Measurements from ENCODE around the gene ATP2C1. TPM values are rescaled to one million over a fixed set of nuclear protein-coding genes. Genes with fewer than 3 reads are reported as not detected.

ATP2C1 gene
- total RNA-seq, 2 donors from 2014 or later: 66.9 to 67.7 TPM

GRCh38 chr3:130895690-130896488 is 2.0 kb downstream of the ATP2C1 start:
- intact Hi-C loops (cut with DNase I): no loop called here
- Histone ChIP-seq H3K36me3 (peaks cover 5% of the 10 kb centered on the region), H3K4me3 (no peak overlapping the region), H3K27ac (no peak overlapping the region), H3K9me3 (no peaks in the 10 kb centered on the region), H3K9ac (ENCODE audit: low read depth in 2 of 2, low read length in 2 of 2) (no peak overlapping the region), H3K27me3 (no peaks in the 10 kb centered on the region), H3K4me1 (no peaks in the 10 kb centered on the region)
- no peak for TF ChIP-seq CTCF (IDR thresholded peaks at IDR 0.05)
- DNase-seq: no peak

- H3K4me1 ChIP-seq: no peaks in the 10 kb centered on the region
- no peak overlapping the region for H3K4me3 ChIP-seq
- intact Hi-C loops (cut with DNase I): no loop called here
- no peak overlapping the region for H3K27ac ChIP-seq
- no peaks in the 10 kb centered on the region for H3K36me3 ChIP-seq
- no peaks in the 10 kb centered on the region for H3K9me3 ChIP-seq
- H3K27me3 ChIP-seq: no peaks in the 10 kb centered on the region
- TF ChIP-seq CTCF (IDR thresholded peaks at IDR 0.05): no peak
- no peak overlapping the region for H3K9ac ChIP-seq (ENCODE audit: low read depth in 2 of 2, low read length in 2 of 2)
- DNase-seq: no peak
Measured at GRCh38 chr3:130897316-130897715, 3.4 kb downstream of the ATP2C1 start.

GRCh38 chr3:130900959-130901358 is 7.1 kb downstream of the ATP2C1 start:
- Histone ChIP-seq H3K4me1 (no peaks in the 10 kb centered on the region), H3K36me3 (no peaks in the 10 kb centered on the region), H3K9ac (ENCODE audit: low read depth in 2 of 2, low read length in 2 of 2) (no peak overlapping the region), H3K27ac (no peak overlapping the region), H3K4me3 (no peak overlapping the region), H3K27me3 (no peaks in the 10 kb centered on the region), H3K9me3 (no peaks in the 10 kb centered on the region)
- intact Hi-C loops (cut with DNase I): no loop called here
- no peak for TF ChIP-seq CTCF (IDR thresholded peaks at IDR 0.05)
- no peak for DNase-seq

GRCh38 chr3:130901463-130902204 is 7.8 kb downstream of the ATP2C1 start:
- DNase-seq: no peak
- no peaks in the 10 kb centered on the region for H3K36me3 ChIP-seq
- intact Hi-C loops (cut with DNase I): no loop called here
- no peak overlapping the region for H3K4me3 ChIP-seq
- no peaks in the 10 kb centered on the region for H3K27me3 ChIP-seq
- no peaks in the 10 kb centered on the region for H3K9me3 ChIP-seq
- no peak overlapping the region for H3K9ac ChIP-seq (ENCODE audit: low read depth in 2 of 2, low read length in 2 of 2)
- TF ChIP-seq CTCF (IDR thresholded peaks at IDR 0.05): no peak
- H3K4me1 ChIP-seq: no peaks in the 10 kb centered on the region
- no peak overlapping the region for H3K27ac ChIP-seq

GRCh38 chr3:130903412-130903908 is 9.6 kb downstream of the ATP2C1 start:
- no peak for TF ChIP-seq CTCF (IDR thresholded peaks at IDR 0.05)
- no peaks in the 10 kb centered on the region for H3K4me1 ChIP-seq

More at GRCh38 chr3:130903412-130903908, 9.6 kb downstream of the ATP2C1 start:
- Histone ChIP-seq H3K9me3 (no peaks in the 10 kb centered on the region), H3K9ac (ENCODE audit: low read depth in 2 of 2, low read length in 2 of 2) (no peak overlapping the region), H3K27me3 (no peaks in the 10 kb centered on the region), H3K27ac (no peak overlapping the region), H3K4me3 (no peak overlapping the region), H3K36me3 (no peaks in the 10 kb centered on the region)
- intact Hi-C loops (cut with DNase I): no loop called here
- DNase-seq: no peak
